Measurements from ENCODE around the gene SLC7A14.
"Not testable (repeated sequence)": the region's sequence is repeated elsewhere in the genome, so short reads cannot be mapped to it uniquely, and the experiment has no call there.

Gene SLC7A14

DNA sequence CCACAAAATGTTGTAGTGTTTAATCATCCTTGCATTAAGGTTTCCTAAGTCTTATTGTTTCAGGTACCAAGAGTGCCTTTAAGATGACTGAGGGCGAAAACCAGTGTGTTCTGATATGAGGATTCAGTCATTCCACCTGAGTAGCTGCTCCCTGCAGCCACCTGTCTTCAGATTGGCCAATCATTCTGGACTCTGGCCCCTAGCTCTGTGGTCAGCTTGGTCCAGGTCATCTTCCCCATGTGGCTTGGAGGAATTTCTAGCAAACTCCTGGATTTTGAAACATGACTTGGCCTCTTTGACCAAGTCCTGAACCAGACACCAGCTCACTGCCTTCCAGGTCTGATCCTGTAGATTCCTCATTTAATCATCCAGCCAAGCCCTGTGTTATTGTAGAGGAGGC, 7.8 kb upstream of the SLC7A14 start:
- no peak for DNase-seq (ENCODE audit: low spot score)

DNA sequence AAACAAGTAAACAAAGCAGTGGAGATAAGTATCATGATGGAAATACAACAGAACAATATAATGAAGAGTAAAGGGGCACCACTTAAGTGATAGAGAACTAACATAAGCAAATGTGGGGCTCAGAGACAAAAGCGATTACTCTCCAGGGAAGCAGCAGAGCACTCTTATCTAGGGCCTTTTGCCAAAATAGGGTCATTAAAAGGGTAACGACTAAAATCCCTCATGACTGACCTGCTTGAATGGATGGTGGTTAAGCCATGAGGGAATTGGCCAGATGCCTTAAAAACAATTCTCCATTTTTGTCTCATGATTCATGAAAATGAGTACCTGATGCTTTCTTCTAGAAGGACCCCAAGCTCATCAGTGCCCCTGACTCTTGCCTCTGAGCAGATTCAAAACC, 3.2 kb upstream of the SLC7A14 start:
- no peak for DNase-seq (ENCODE audit: low spot score)

DNA sequence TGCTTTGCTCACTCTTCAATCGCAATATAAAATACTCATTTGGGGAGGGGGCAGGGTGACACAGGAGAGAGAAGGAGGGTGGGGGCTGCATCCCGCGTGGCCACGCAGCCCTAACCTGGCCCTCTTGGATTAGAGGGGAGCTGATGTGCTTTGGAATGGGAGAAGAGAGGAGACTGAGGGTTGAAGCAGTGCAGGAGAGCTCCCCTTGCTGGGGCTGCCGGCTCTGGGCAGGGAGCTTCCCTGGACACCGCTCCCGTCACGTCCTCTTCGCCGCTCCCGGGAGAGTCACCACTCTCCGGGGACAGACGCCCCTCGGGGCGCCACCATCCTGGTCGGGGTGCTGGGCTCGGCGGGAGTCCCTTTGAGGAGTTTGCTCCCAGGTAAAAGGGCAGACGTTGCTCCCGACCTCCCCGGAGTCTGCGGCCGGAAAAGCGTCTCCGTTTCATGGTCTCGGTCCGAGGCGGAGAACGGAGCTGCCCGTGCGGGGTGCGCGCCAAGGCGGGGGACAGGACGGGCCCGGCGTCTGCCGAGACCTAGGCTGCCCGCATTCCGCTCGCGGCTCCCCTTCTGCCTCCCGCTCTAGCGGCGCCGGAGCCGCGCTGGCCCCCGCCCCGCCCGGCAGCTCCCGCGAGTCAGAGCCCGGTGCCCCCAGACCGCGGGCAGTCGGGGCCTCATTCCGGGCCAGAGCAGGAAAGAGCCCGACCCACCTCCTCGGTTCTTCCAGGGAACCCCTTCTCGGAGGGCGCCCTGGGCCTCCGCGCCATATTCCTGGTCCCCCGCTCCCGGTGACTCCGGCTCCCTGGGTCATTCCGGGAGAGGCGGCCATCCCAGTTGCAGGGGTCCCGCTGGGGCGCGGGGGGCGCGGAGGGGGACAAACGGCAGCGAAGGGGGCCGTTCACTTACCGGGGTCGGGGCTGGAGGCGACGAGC, 603 bp downstream of the SLC7A14 start:
- no peak for DNase-seq (ENCODE audit: low spot score)

DNA sequence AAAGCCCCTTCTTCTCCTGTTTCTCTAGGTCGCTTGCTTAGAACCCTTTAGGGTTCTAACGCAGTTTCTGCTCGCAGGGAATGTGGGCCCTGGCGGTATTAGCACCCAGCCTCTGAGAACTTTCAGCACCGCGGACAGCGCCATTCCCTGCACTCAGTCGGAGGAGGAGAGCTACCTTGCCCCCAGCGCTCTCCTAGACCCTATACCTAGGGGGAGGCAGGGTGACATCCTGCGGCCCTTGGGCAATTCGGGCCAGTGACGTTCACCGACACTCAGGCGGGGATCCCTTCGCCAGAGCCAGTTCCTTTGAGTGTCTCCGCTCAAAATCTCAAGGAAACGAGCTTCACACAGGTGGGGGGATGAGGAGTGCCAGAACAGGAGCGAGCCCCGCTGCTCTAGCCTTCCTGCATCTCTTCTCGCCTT, 1.3 kb downstream of the SLC7A14 start:
- peak; percentile 30 for DNase-seq (ENCODE audit: low spot score)

DNA sequence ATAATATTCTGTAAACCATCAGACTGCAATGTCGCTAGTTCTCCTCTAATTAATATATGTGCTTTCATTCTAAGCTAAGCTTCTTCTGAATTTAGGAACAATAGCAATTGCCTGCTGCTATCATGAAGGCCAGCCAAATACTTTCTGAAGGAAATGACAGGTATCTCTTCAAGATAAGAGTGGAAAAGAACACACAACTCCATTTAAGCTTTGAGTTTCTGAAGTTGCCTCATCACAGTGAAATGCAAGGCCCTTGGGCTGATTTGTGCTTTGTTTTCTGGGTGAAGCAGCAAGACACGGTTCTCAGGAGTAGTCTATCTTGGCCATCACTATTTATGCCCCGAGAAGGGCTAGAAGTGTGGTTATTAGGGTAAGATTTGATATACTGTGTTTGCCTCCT, 6.2 kb downstream of the SLC7A14 start:
- DNase-seq (ENCODE audit: low spot score) = no peak

DNA sequence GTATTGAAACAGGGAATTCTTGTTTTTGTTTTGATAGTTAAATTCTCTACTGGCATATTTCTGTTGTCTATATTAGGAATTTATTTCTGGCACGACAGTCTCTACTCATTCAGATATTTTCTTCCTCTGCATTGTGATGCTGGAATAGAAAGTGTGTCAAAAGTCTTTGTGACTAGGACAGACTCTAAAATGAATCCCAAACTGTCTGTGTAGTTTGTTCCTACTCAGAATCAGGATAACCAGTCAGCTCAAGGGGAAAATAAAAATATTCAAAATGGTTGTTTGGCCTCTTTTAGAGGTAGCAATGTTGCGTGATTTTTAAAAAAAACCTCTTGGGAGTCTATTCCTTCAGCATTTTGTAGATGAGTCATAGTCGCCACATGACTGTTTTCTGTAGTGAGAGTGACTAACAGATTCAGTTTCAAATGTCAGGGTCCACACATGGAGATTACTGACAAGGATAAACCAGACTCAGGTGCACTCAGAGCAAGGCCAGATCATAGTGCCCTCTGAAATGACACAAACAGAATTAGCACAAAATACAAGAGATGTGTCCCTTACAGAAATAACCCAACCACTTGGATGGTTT, 13.1 kb downstream of the SLC7A14 start:
- DNase-seq (ENCODE audit: low spot score) = no peak

DNA sequence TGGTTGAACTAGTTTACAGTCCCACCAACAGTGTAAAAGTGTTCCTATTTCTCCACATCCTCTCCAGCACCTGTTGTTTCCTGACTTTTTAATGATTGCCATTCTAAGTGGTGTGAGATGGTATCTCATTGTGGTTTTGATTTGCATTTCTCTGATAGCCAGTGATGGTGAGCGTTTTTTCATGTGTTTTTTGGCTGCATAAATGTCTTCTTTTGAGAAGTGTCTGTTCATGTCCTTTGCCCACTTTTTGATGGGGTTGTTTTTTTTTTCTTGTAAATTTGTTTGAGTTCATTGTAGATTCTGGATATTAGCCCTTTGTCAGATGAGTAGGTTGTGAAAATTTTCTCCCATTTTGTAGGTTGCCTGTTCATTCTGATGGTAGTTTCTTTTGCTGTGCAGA, 18.3 kb downstream of the SLC7A14 start:
- not testable (repeated sequence) for DNase-seq (ENCODE audit: low spot score)

DNA sequence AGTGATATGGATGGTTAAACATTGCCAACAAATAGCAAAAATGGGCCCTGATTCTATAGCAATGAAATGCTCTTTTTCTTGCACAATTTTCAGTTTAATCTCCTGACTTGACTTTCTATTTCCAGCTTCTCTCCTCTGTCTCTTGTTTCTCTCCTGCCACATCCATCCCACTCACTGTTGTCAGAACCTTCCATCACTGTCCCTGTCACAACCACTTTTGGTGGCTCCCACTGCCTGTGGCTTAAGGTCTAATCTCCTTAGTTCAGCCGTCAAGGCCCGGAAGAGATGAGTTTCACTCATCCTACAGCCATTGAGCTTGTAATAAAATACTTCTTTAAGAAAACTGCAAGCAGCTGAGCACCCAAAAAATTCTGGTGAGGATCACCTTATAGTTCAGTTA, 19.5 kb downstream of the SLC7A14 start:
- no peak for DNase-seq (ENCODE audit: low spot score)

DNA sequence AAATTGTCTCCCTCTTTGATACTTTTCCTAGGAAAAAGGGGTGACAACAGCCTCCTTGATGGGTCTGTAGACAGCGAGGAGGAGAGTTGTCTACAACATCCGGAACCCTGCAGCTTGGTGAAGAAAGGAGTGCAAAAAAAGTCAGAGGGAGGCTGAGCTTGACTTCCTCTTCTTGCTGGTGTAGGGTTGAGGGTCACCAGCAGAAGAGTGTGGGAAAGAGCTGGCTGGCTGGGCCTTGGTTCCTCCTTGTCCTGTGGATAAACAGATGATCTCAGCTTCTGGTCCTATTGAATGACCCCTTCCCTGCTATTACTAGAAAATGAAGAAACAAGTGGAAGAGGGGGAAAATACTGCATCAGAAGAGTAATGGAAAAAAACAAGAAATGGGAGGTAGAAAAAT, 20.4 kb downstream of the SLC7A14 start:
- DNase-seq (ENCODE audit: low spot score) = no peak

DNA sequence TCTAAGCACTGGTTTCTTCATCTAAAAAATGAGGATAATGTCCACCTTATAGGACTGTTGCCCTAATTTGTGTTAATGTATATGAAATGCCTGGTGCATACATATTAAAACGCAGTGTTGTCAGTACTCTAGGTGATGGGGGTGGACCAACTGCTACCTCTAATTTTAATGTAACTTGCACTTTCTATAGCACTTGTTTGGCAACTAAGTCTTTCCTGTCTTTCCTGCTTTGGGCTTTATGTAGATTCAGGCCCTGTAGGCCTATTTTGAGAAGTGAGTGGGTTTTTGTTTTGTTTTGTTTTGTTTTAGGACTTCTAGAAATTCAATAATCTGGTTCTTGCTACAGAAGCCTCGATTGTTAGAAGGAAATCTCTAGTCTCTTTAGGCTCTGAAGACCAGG, 21.2 kb downstream of the SLC7A14 start:
- no peak for DNase-seq (ENCODE audit: low spot score)

DNA sequence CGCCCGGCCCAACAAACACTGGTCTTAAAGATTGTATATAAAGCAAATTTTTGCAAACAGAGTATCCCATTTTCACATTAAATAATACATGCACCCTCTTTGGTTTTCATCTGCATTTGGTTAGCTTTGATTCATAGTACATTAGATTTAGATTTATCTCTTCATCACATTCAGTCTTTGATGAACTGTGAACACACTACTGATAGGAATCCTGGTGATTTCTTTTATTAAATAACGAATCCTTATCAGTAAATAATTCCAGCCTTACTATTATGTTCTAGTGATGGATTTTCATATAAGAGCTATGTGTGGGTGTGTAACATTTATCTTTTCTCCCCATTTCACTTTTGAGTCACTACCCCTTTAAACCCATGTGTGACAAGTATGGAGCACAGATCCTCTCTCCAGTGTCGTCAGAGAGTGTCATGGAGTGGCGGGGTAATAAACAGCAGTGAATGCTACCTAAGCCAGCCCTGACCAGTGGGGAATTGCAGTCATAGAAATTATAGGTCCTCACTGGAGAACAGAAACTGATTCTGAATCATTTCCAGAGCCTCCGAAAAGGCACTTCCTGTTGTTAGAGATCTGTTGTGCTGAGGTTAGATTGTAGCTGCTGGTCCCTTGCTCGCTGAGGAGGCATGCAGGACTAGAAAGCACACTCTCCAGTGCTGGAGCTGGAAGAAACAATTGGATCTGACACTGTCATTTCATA, 22.0 kb downstream of the SLC7A14 start:
- DNase-seq (ENCODE audit: low spot score) = no peak

DNA sequence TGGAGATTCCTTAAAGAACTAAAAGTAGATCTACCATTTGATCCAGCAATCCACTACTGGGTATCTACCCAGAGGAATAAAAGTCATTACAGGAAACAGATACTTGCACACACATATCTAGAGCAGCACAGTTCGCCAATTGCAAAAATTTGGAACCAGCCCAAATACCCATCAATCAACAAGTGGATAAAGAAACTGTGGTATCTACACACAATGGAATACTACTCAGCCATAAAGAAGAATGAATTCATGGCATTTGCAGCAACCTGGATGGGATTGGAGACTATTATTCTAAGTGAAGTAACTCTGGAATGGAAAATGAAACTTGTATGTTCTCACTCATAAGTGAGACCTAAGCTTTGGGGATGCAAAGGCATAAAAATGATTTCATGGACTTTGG, 23.8 kb downstream of the SLC7A14 start:
- no peak for DNase-seq (ENCODE audit: low spot score)

DNA sequence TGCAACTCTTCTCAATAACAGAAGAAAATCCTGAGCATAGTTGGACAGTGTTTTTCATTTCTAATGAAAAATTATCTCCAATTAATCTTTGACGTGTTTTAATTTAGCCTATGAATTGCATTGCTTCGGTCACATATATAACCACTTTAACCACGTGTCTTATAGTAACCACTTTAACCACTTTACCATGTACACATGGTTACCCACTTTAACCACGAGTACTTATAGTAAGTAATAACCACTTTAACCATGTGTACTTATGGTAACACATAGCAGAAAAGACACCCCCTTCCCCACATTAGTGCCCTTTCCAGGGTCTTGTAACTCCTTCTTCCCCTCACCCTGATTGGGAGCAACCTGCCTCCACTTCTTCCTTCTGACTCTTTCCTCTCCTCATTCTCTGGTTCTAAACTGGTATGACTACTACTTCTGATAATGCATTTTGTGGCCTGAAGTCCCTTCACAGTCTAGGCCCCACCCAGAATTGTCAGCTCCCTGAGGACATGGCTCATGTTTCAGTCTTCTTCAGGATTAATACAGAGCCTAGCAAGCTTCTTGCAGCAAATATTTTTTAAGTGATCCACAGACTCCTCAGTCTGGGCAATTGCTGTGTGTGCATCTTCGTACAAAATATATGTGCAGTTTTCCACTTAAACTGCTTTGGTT, 25.0 kb downstream of the SLC7A14 start:
- no peak for DNase-seq (ENCODE audit: low spot score)

DNA sequence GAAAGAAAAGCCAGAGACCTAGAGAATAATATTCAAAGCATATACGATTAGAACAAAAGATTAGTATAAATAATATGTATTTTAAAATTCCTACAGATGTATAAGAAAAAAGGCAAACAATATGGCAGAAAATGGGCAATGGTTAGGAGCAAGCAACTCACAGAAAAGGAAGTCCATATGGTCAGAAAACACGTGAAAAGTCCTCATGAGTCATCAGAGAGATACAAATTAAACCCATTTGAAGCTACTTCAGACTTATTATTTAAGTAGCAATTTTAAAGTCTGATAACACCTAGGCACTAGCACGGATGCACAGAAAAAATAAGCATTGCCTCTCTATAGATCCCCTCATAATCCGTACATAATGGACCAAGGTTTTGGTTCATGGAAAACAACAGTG, 25.6 kb downstream of the SLC7A14 start:
- DNase-seq (ENCODE audit: low spot score) = no peak

DNA sequence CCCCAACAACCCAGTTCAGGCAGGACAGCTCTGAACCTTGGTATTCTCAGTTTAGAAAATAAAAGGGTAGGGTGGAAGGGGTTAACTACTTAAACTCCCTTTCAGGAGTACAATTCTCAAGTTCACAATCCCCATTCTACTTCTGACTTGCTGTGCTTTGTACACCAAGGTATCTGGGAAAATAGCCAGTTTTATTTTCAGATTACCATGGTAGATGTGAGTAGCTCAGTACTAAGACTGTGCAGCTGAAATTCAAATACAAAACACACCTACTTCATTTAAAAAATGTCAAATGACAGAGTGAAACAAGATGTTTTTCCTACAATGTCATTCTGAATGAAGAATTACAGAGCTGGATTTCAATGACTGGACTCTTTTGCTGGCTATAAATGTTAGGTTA, 27.4 kb downstream of the SLC7A14 start:
- DNase-seq (ENCODE audit: low spot score) = no peak

DNA sequence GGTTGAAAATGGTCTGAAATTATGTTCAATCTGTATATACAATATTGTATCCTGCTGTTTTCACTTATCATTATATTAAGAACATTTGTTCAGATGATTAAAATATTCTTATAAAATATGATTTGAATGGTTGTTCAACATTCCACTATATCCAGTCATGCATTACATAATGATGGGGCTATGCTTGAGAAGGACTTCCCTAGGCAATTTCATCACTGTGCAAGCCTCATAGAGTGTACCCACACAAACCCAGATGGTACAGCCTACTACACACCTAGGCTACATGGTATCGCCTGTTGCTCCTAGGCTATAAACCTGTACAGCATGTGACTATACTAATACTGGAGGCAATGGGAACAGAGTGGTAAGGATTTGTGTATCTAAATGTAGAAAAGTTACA, 30.5 kb downstream of the SLC7A14 start:
- no peak for DNase-seq (ENCODE audit: low spot score)

DNA sequence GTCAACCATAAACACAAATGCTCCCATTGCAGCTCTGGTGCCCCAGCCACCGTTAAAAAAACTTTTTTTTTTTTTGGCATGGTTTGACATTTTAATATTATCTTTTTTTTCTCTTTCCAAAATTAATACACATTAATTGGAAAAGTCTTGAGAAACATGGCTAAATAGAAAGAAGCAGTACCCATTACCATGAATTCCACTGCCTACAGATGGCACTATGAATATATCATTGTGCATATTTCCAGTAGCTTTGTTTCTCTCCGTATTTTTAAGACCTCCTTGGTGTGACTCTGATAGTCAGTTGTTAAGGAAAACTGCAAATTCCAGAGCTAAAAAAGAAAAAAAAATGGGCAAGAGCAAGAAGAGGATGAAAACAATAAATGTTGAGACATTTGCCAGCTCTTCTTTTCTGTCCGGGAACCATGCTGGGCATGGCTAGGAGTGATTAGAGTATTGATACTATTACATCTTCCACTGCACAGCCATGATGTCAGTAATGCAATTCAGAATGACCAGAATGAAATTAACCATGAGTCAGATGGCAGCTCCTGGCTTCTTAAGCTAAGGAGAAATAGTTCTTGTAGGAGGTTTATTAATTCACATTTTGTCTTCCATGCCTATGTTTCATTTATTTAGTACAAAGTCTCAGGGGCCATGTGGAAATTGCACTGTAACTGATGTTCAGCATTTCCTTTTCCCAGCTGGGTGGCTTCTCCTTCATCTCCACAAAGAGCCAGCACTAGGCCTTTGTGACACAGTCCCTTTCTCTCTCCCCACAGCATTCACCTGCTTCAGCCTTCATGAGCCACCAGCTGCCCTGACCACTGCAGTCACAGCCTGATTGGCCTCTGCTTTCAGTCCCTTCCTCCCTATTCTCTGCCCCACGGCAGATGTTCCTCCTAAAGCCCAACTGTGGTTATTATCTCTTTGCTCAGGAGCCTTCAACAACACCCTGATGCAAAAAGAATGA, 31.8 kb downstream of the SLC7A14 start:
- no peak for DNase-seq (ENCODE audit: low spot score)

DNA sequence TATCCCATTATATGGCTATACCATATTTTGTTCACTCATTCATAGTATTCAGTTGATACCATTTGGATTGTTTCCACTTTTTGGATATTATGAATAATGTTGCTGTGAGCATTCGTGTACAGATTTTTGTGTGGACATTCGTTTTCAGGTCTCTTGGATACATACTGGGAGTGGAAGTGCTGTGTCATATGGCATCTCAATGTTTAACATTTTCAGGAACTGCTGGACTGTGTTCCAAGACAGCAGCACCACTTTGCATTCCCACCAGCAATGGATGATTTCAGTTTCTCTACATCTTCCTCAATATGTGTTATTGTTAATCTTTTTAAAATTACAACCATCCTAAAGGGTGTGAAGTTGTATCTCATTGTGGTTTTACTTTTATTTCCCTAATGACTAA, 34.6 kb downstream of the SLC7A14 start:
- DNase-seq (ENCODE audit: low spot score) = no peak

DNA sequence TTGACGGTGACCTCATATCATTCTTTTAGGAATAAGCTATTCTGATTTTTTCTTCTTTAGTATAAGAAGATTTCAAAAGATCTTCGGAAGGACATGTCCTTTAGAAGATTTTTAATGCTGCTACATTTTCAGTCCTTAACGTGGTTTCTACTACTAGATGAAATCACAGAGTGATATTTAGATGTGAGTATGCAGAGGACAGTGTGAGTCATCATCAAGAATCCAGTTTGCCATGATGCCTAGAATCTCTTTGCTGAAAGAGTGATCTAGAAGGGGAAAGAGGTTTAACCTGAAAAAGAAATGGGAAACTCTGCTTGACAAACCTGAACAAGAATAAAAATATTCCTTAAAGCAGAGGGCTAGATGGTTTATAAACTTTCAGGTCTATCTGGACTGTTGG, 43.2 kb downstream of the SLC7A14 start:
- DNase-seq (ENCODE audit: low spot score) = no peak

DNA sequence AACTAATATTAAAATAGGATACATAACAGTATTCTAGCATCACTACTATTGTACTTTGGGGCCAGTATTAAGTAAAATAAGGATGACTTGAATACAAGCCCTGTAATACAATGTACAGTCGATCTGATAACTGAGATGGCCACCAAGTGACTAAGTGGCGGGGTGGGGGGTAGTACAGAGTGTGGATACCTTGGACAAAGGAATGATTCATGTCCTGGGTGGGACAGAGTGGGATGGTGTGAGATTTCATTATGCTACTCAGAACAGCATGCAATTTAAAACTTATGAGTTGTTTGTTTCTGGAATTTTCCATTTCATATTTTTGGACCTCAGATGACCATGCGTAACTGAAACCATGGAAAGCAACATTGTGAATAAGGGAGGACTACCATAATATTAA, 46.0 kb downstream of the SLC7A14 start:
- DNase-seq (ENCODE audit: low spot score) = no peak

DNA sequence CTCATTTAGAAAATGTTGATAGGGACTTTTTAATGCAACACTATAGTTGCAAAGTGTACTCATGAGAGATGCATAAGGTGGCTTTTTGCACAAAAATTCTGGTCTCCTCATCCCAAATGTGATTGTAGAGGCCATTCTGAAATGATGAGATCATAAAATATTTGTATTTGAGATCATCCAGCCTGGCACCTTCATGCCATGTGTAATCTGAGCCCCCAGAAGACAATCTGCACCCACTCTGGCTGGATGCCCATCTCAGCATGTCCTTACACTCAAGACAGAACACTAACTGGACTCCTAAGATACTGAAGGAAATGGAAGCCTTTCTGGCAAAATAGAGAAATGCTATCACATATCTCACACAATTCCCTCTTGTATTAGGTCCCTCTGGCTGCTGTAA, 49.2 kb downstream of the SLC7A14 start:
- DNase-seq (ENCODE audit: low spot score) = no peak

Measured in NAMALWA (cell line).